GM19351 (cell line): ENCODE results near the gene MAIP1.

ENCODE experiments used
- ATAC-seq: cut with Tn5 transposase; IDR thresholded peaks from one replicate; pipeline ENCODE4 v1.9.1; 2021; ENCODE audit warnings: mild to moderate bottlenecking, moderate library complexity; ENCODE audit not compliant: unreplicated experiment

Gene MAIP1

GRCh38 chr2:199946836-199947235 lies 8.5 kb upstream of the MAIP1 start:
- no peak for ATAC-seq

- ATAC-seq = no peak
These were observed 5.0 kb upstream of the MAIP1 start for GRCh38 chr2:199950396-199950795.

- no peak for ATAC-seq
These were observed 4.4 kb upstream of the MAIP1 start for GRCh38 chr2:199951023-199951422.

- ATAC-seq = peak; percentile 47
These were observed 409 bp upstream of the MAIP1 start for GRCh38 chr2:199955007-199955338.

- ATAC-seq = no peak
These were observed 639 bp downstream of the MAIP1 start for GRCh38 chr2:199956062-199956380.

- no peak for ATAC-seq
These were observed 2.6 kb downstream of the MAIP1 start for GRCh38 chr2:199958014-199958413.

- no peak for ATAC-seq
These were observed 6.8 kb downstream of the MAIP1 start for GRCh38 chr2:199962203-199962602.

- no peak for ATAC-seq
These were observed 11.0 kb downstream of the MAIP1 start for GRCh38 chr2:199966405-199966804.

- no peak for ATAC-seq
These were observed 11.6 kb downstream of the MAIP1 start for GRCh38 chr2:199966976-199967375.

GRCh38 chr2:199968126-199968525 lies 12.7 kb downstream of the MAIP1 start:
- ATAC-seq = no peak

- no peak for ATAC-seq
These were observed 16.8 kb downstream of the MAIP1 start for GRCh38 chr2:199972088-199972626.

- ATAC-seq = no peak
These were observed 18.3 kb downstream of the MAIP1 start for GRCh38 chr2:199973703-199974102.

- ATAC-seq = no peak
These were observed 20.0 kb downstream of the MAIP1 start for GRCh38 chr2:199975273-199975895.

- peak; percentile 52 for ATAC-seq
These were observed 22.6 kb downstream of the MAIP1 start for GRCh38 chr2:199977984-199978415.

GRCh38 chr2:199979398-199979797 lies 24.0 kb downstream of the MAIP1 start:
- ATAC-seq = no peak

- ATAC-seq = peak; percentile 53
These were observed 24.6 kb downstream of the MAIP1 start for GRCh38 chr2:199979832-199980628.

GRCh38 chr2:199982126-199982843 lies 26.9 kb downstream of the MAIP1 start:
- ATAC-seq = no peak

- no peak for ATAC-seq
These were observed 28.2 kb downstream of the MAIP1 start for GRCh38 chr2:199983534-199983933.

- no peak for ATAC-seq
These were observed 28.8 kb downstream of the MAIP1 start for GRCh38 chr2:199984159-199984558.

GRCh38 chr2:199984755-199985154 lies 29.4 kb downstream of the MAIP1 start:
- ATAC-seq = no peak

GRCh38 chr2:199985625-199986207 lies 30.3 kb downstream of the MAIP1 start:
- peak; percentile 89 for ATAC-seq
